ENCODE results near the gene ARHGAP31.

Gene ARHGAP31

GRCh38 chr3:119428538-119428937 lies 134.4 kb downstream of the ARHGAP31 start:
- Histone ChIP-seq H3K27ac (replicated peaks) (no peak overlapping the region), H3K4me3 (replicated peaks; ENCODE audit: insufficient read depth, low read length) (no peak overlapping the region), H3K27me3 (ENCODE audit: insufficient read depth, poor library complexity, severe bottlenecking) (no peaks in the 10 kb centered on the region)
- no peak for DNase-seq (ENCODE audit: low read depth in 1 of 2, low spot score in 1 of 2)
- TF ChIP-seq CTCF (IDR thresholded peaks at IDR 0.05; ENCODE audit: insufficient read depth, low read length) (no peak), SPI1 (IDR thresholded peaks at IDR 0.05; ENCODE audit: borderline replicate concordance, low read depth) (no peak), POLR2AphosphoS5 (IDR thresholded peaks at IDR 0.05; ENCODE audit: low read depth) (no peak), GABPA (IDR thresholded peaks at IDR 0.05; ENCODE audit: low read depth) (no peak), REST (IDR thresholded peaks at IDR 0.05; ENCODE audit: insufficient replicate concordance, low read depth) (no peak)

- no peaks in the 10 kb centered on the region for H3K27me3 ChIP-seq (ENCODE audit: insufficient read depth, poor library complexity, severe bottlenecking)
- TF ChIP-seq SPI1 (IDR thresholded peaks at IDR 0.05; ENCODE audit: borderline replicate concordance, low read depth) (no peak), GABPA (IDR thresholded peaks at IDR 0.05; ENCODE audit: low read depth) (no peak), CTCF (IDR thresholded peaks at IDR 0.05; ENCODE audit: insufficient read depth, low read length) (no peak)
- no peak for DNase-seq (ENCODE audit: low read depth in 1 of 2, low spot score in 1 of 2)
These were observed 139.6 kb downstream of the ARHGAP31 start for GRCh38 chr3:119433613-119434325.

GRCh38 chr3:119434703-119435102 lies 140.5 kb downstream of the ARHGAP31 start:
- TF ChIP-seq REST (IDR thresholded peaks at IDR 0.05; ENCODE audit: insufficient replicate concordance, low read depth) (no peak), POLR2AphosphoS5 (IDR thresholded peaks at IDR 0.05; ENCODE audit: low read depth) (no peak), SPI1 (IDR thresholded peaks at IDR 0.05; ENCODE audit: borderline replicate concordance, low read depth) (no peak), CTCF (IDR thresholded peaks at IDR 0.05; ENCODE audit: insufficient read depth, low read length) (no peak), GABPA (IDR thresholded peaks at IDR 0.05; ENCODE audit: low read depth) (no peak)
- Histone ChIP-seq H3K4me3 (replicated peaks; ENCODE audit: insufficient read depth, low read length) (no peak overlapping the region), H3K27ac (replicated peaks) (no peak overlapping the region), H3K27me3 (ENCODE audit: insufficient read depth, poor library complexity, severe bottlenecking) (no peaks in the 10 kb centered on the region)
- DNase-seq (ENCODE audit: low read depth in 1 of 2, low spot score in 1 of 2) = no peak

More at GRCh38 chr3:119433613-119434325, 139.6 kb downstream of the ARHGAP31 start:
- H3K27ac ChIP-seq (replicated peaks) = no peak overlapping the region
- H3K4me3 ChIP-seq (replicated peaks; ENCODE audit: insufficient read depth, low read length) = no peak overlapping the region

GRCh38 chr3:119436977-119437376 lies 142.8 kb downstream of the ARHGAP31 start:
- Histone ChIP-seq H3K27me3 (ENCODE audit: insufficient read depth, poor library complexity, severe bottlenecking) (no peaks in the 10 kb centered on the region), H3K4me3 (replicated peaks; ENCODE audit: insufficient read depth, low read length) (no peak overlapping the region), H3K27ac (replicated peaks) (no peak overlapping the region)
- TF ChIP-seq GABPA (IDR thresholded peaks at IDR 0.05; ENCODE audit: low read depth) = no peak
- TF ChIP-seq SPI1 (IDR thresholded peaks at IDR 0.05; ENCODE audit: borderline replicate concordance, low read depth) = no peak
- no peak for TF ChIP-seq POLR2AphosphoS5 (IDR thresholded peaks at IDR 0.05; ENCODE audit: low read depth)
- no peak for TF ChIP-seq REST (IDR thresholded peaks at IDR 0.05; ENCODE audit: insufficient replicate concordance, low read depth)
- TF ChIP-seq CTCF (IDR thresholded peaks at IDR 0.05; ENCODE audit: insufficient read depth, low read length) = no peak
- DNase-seq (ENCODE audit: low read depth in 1 of 2, low spot score in 1 of 2) = no peak
